Activated naive CD4-positive, alpha-beta T cell treated with anti-CD3 and anti-CD28 coated beads, Interleukin-2, amount 50 U/mL, for 16 hours (primary cell): ENCODE results near the gene ETNK2.
"Not testable (repeated sequence)": the region's sequence is repeated elsewhere in the genome, so short reads cannot be mapped to it uniquely, and the experiment has no call there.

Experiments used
- DNase-seq: peaks from one replicate; pipeline ENCODE4 v3.0.0-alpha.2; 2020

The ETNK2 gene

GRCh38 chr1:204094856-204095634 lies 56.8 kb downstream of the ETNK2 start:
- no peak for DNase-seq

GRCh38 chr1:204094313-204094729 lies 57.5 kb downstream of the ETNK2 start:
- no peak for DNase-seq

- DNase-seq, result no peak
These were observed 58.1 kb downstream of the ETNK2 start for GRCh38 chr1:204093781-204094180.

GRCh38 chr1:204093421-204093717 lies 58.5 kb downstream of the ETNK2 start:
- DNase-seq, result no peak

- DNase-seq, result no peak
These were observed 59.0 kb downstream of the ETNK2 start for GRCh38 chr1:204092632-204093420.

- DNase-seq, result no peak
These were observed 60.0 kb downstream of the ETNK2 start for GRCh38 chr1:204091787-204092312.

GRCh38 chr1:204091066-204091465 lies 60.8 kb downstream of the ETNK2 start:
- no peak for DNase-seq

- not testable (repeated sequence) for DNase-seq
These were observed 61.7 kb downstream of the ETNK2 start for GRCh38 chr1:204090132-204090531.

- no peak for DNase-seq
These were observed 62.6 kb downstream of the ETNK2 start for GRCh38 chr1:204089044-204089751.

GRCh38 chr1:204088596-204088995 lies 63.2 kb downstream of the ETNK2 start:
- no peak for DNase-seq

- DNase-seq, result no peak
These were observed 63.8 kb downstream of the ETNK2 start for GRCh38 chr1:204087893-204088528.

GRCh38 chr1:204087181-204087892 lies 64.5 kb downstream of the ETNK2 start:
- no peak for DNase-seq

GRCh38 chr1:204085876-204086275 lies 66.0 kb downstream of the ETNK2 start:
- no peak for DNase-seq

GRCh38 chr1:204084247-204084772 lies 67.5 kb downstream of the ETNK2 start:
- no peak for DNase-seq

- no peak for DNase-seq
These were observed 68.4 kb downstream of the ETNK2 start for GRCh38 chr1:204083491-204083890.

- DNase-seq, result no peak
These were observed 69.9 kb downstream of the ETNK2 start for GRCh38 chr1:204081791-204082513.

GRCh38 chr1:204081164-204081790 lies 70.6 kb downstream of the ETNK2 start:
- DNase-seq, result no peak
